ENCODE data around the gene BMX. TPM values are rescaled to one million over a fixed set of nuclear protein-coding genes. Genes with fewer than 3 reads are reported as not detected.

The BMX gene
- total RNA-seq, 6 experiments from 2014 or later = not detected

DNA sequence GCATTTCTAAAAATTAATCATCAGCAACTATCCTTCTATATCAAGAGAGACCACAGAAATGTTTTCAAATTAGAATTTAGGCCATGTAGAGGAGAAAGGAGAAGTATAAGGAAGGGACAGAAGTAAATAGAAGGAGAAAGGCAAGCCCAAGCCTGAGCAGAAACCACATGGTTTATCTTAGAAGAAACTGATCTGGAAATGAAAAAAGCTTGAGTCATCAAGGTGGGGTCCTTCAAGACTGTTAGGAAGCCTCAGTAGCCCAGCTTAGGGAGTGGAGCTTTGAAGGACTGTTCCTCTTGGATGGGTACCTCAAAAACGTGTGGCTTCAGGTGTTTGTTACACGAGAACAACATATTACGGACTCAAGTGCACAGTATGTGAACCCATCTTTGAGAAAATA is 4.5 kb downstream of the BMX start:
- Mint-ChIP-seq H3K9me3 (no peaks in the 10 kb centered on the region), H3K27ac (no peak overlapping the region), H3K4me3 (no peak overlapping the region), H3K4me1 (ENCODE audit: low read depth) (no peaks in the 10 kb centered on the region), H3K36me3 (ENCODE audit: low read depth) (no peaks in the 10 kb centered on the region), H3K27me3 (ENCODE audit: insufficient read depth) (peaks cover 8% of the 10 kb centered on the region)
- TF ChIP-seq CTCF (IDR thresholded peaks at IDR 0.05) = no peak
- DNase-seq = no peak

GRCh38 chrX:15507005-15507404 is 6.4 kb downstream of the BMX start:
- peaks cover 3% of the 10 kb centered on the region for H3K27me3 Mint-ChIP-seq (ENCODE audit: insufficient read depth)

GRCh38 chrX:15509845-15510244 is 9.2 kb downstream of the BMX start:
- no peaks in the 10 kb centered on the region for H3K9me3 Mint-ChIP-seq
- no peaks in the 10 kb centered on the region for H3K4me1 Mint-ChIP-seq (ENCODE audit: low read depth)
- no peak overlapping the region for H3K4me3 Mint-ChIP-seq
- peaks cover 2% of the 10 kb centered on the region; the same call in 1 of the 2 replicates for H3K27me3 Mint-ChIP-seq (ENCODE audit: insufficient read depth)
- DNase-seq = no peak
- H3K27ac Mint-ChIP-seq = no peak overlapping the region
- H3K36me3 Mint-ChIP-seq (ENCODE audit: low read depth) = no peaks in the 10 kb centered on the region
- no peak for TF ChIP-seq CTCF (IDR thresholded peaks at IDR 0.05)

More at GRCh38 chrX:15507005-15507404, 6.4 kb downstream of the BMX start:
- Mint-ChIP-seq H3K36me3 (ENCODE audit: low read depth) (no peaks in the 10 kb centered on the region), H3K4me1 (ENCODE audit: low read depth) (no peaks in the 10 kb centered on the region), H3K27ac (no peak overlapping the region), H3K9me3 (no peaks in the 10 kb centered on the region), H3K4me3 (no peak overlapping the region)
- DNase-seq = no peak
- TF ChIP-seq CTCF (IDR thresholded peaks at IDR 0.05) = no peak

DNA sequence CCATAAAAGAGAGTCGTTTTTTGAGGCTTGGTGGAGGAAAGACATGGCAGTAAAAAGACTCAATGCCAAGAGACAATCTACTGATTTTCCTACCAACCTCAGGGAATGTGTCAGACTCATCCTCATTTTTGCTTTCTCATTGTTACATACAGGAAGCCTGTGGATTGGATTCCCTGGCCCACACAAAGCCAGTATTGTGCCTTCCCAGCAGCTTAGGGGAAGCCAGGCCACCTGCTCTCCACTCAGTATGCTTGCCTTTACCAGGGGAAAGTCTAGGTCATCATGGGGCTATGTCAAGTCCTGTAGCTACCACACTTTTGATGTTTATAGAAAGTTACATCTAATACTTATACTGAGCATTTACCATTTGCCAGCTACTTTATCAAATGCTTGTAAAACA is 11.0 kb downstream of the BMX start:
- H3K9me3 Mint-ChIP-seq = no peaks in the 10 kb centered on the region
- H3K4me1 Mint-ChIP-seq (ENCODE audit: low read depth) = no peaks in the 10 kb centered on the region
- H3K27me3 Mint-ChIP-seq (ENCODE audit: insufficient read depth) = no peaks in the 10 kb centered on the region
- no peaks in the 10 kb centered on the region for H3K36me3 Mint-ChIP-seq (ENCODE audit: low read depth)
- DNase-seq = no peak
- TF ChIP-seq CTCF (IDR thresholded peaks at IDR 0.05) = no peak
- H3K4me3 Mint-ChIP-seq = no peak overlapping the region
- H3K27ac Mint-ChIP-seq = no peak overlapping the region

DNA sequence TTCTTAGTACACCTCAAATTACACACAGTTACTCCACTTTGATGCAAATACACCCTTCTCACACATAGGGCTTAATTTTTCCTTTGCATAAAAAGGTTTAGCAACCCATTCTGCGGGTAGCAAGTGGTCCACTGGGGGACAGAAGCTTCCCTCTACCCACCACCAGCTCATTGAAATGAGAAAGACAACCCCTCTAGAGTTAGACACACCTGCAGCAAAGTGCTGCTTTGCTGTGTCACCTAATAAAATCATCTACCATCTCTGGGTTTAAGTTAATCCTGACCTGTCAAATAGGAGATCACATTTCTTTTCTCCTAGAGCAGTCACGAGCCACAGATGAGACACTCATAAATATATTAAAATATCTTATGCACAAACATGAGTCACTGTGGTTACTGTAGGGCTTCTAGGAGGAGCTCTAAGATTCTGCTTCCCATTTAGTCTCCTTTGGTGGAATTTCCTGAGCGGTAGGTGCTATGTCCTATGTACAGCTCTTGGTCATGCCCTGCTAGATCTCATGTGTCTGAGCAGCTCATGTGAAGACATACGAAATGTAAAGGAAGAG is 11.9 kb downstream of the BMX start:
- Mint-ChIP-seq H3K4me1 (ENCODE audit: low read depth) (no peaks in the 10 kb centered on the region), H3K4me3 (no peak overlapping the region), H3K27ac (no peak overlapping the region), H3K36me3 (ENCODE audit: low read depth) (no peaks in the 10 kb centered on the region), H3K9me3 (no peaks in the 10 kb centered on the region), H3K27me3 (ENCODE audit: insufficient read depth) (no peaks in the 10 kb centered on the region)
- no peak for TF ChIP-seq CTCF (IDR thresholded peaks at IDR 0.05)
- DNase-seq = no peak

- Mint-ChIP-seq H3K27ac (no peak overlapping the region), H3K36me3 (ENCODE audit: low read depth) (no peaks in the 10 kb centered on the region), H3K4me3 (no peak overlapping the region), H3K9me3 (no peaks in the 10 kb centered on the region), H3K4me1 (ENCODE audit: low read depth) (no peaks in the 10 kb centered on the region), H3K27me3 (ENCODE audit: insufficient read depth) (no peaks in the 10 kb centered on the region)
- no peak for TF ChIP-seq CTCF (IDR thresholded peaks at IDR 0.05)
- no peak for DNase-seq
Measured at GRCh38 chrX:15514279-15514678, 13.7 kb downstream of the BMX start.
